ENCODE results near the gene PCDHGC4.

Gene PCDHGC4

DNA sequence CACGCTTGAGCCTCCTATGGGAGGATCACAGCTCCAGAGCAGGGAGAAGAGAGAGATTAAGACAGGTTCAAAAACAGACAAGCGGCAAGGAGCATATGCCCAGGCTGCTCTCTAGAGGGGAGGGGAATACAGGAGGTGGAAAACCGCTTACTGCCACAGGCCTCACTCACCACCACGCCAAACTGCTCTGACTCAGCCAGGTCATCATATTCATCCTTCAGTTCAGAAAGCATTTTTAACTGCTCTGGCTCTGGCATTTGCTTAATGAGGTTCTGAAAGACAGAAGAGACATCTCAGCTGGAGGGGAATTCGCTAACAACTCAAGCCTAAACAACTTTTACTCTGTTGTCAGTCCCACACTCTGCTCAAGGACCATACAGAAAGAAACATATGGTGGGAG lies 44.2 kb downstream of the PCDHGC4 start:
- no peak for DNase-seq (ENCODE audit: low read depth in 2 of 2)

DNA sequence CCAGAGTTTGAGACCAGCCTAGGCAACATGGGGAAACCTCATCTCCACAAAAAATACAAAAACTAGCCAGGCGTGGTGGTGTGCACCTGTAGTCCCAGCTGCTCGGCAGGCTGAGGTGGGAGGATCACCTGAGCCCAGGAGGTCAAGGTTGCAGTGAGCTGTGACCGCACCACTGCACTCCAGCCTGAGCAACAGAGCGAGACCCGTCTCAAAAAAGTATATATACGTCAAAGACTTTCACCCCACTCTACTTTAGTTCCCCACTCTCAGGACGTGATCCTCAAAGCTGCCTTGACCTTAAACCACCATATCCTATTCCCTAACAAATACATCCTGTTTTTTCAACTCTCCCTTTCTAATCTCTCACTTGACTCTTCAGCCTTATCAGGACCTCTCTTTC lies 45.0 kb downstream of the PCDHGC4 start:
- DNase-seq (ENCODE audit: low read depth in 2 of 2), result no peak

DNA sequence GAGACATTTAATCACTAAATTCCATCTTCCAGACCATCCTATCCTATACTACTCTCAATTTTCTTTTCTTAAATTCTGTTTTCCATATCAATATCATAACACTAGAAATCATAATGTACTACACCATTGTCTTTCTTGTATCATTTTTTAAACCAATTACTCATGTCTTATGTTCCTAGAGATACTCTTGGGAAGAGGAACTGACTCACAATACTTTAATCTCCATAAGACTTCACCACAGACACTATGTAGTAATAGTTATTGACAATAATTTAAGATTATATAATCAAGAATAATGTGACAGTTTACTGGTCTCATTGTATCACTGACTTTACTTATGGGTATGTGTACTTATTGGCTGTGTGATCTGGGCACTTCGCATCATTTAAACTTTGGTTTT lies 47.9 kb downstream of the PCDHGC4 start:
- DNase-seq (ENCODE audit: low read depth in 2 of 2), result no peak

DNA sequence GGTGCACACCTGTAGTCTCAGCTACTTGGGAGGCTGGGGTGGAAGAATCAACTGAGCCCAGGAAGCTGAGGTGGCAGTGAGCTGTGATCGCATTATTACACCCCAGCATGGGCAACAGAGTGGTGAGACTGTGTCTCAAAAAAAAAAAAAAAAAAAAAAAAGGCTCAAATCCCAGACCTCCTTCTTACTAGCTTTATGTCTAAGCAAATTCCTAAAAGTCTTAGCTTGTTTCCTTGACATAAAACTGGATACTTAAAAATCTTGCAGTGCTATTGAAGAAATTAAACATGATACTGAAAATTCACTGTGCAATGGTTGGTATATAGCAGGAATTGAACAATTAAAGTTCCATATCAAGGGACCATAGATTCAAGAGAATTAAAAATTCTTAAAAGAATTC lies 49.1 kb downstream of the PCDHGC4 start:
- no peak for DNase-seq (ENCODE audit: low read depth in 2 of 2)

DNA sequence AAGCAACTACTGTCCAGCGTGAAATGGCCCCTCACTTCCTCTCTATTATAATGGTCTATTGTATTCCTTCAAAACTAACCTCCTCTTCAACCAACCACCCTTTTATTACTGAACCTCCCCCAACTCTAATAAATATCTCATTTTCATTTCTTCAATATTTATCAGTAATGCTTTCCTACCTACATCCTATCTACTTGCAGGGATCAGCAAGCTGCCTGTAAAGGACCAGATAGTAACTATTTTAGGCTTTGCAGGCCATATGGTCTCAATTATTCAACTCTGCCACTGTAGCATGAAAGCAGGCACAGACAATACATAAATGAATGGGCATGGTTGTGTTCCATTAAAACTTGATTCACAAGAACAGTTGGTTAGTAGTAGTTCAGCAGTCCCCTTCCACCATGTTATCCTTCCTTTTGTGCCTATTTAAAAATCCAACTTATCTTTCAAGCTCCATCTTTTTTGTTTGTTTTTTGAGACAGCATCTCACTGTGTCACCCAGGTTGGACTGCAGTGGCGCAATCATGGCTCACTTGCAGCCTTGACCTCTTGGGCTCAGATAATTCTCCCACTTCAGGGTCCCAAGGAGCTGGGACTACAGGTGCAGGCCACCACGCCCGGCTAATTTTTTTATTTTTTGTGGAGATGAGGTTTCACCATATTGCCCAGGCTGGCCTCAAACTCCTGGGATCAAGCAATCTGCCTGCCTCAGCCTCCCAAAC lies 49.8 kb downstream of the PCDHGC4 start:
- DNase-seq (ENCODE audit: low read depth in 2 of 2), result no peak
